Measurements from ENCODE around the gene MAST1. TPM values are rescaled to one million over a fixed set of nuclear protein-coding genes. Genes with fewer than 3 reads are reported as not detected.

The MAST1 gene
- total RNA-seq, 1 donor from 2014 or later, result 0.31 TPM

- ATAC-seq, result no peak
- intact Hi-C loops (cut with DNase I), result no loop called here
- no peak for DNase-seq (ENCODE audit: low spot score)
Observed at GRCh38 chr19:12918253-12918652, 79.9 kb downstream of the MAST1 start.

GRCh38 chr19:12921047-12921446 is 82.7 kb downstream of the MAST1 start:
- ATAC-seq (no peak), DNase-seq (ENCODE audit: low spot score) (no peak)
- intact Hi-C loops (cut with DNase I), result no loop called here

GRCh38 chr19:12922959-12923358 is 84.6 kb downstream of the MAST1 start:
- ATAC-seq (no peak), DNase-seq (ENCODE audit: low spot score) (no peak)
- intact Hi-C loops (cut with DNase I), result no loop called here

Small RNA genes within 50 kb of the gene (microRNA-seq; reads per million reads assigned to microRNA genes)
- not detected for gene MIR5695
- gene MIR6794, result not detected

Other genes starting within 250 kb of the MAST1 start
- gene ZNF490, start 227.7 kb upstream of the MAST1 start, total RNA-seq, result 8.6 TPM
- gene ZNF791, start 227.6 kb upstream of the MAST1 start, total RNA-seq, result 48.2 TPM
- 76.4 TPM for gene MAN2B1, start 171.8 kb upstream of the MAST1 start, total RNA-seq
- 12.3 TPM for gene WDR83, start 171.7 kb upstream of the MAST1 start, total RNA-seq
- gene DHPS, start 156.6 kb upstream of the MAST1 start, total RNA-seq, result 77.1 TPM
- gene GNG14, start 150.5 kb upstream of the MAST1 start, total RNA-seq, result not detected
- gene FBXW9, start 141.9 kb upstream of the MAST1 start, total RNA-seq, result 3.6 TPM
- 70.6 TPM for gene TNPO2, start 114.6 kb upstream of the MAST1 start, total RNA-seq
- 128 TPM for gene TRIR, start 103.8 kb upstream of the MAST1 start, total RNA-seq
- gene GET3, start 101.0 kb upstream of the MAST1 start, total RNA-seq, result 30.1 TPM
- not detected for gene BEST2, start 86.7 kb upstream of the MAST1 start, total RNA-seq
- 45.1 TPM for gene HOOK2, start 63.0 kb upstream of the MAST1 start, total RNA-seq
- gene JUNB, start 47.0 kb upstream of the MAST1 start, total RNA-seq, result 279 TPM
- gene PRDX2, start 36.7 kb upstream of the MAST1 start, total RNA-seq, result 117 TPM
- 2.4 TPM for gene THSD8, start 36.4 kb upstream of the MAST1 start, total RNA-seq
- gene RNASEH2A, start 31.9 kb upstream of the MAST1 start, total RNA-seq, result 5.1 TPM
- not detected for gene RTBDN, start 3.9 kb upstream of the MAST1 start, total RNA-seq
- 26.7 TPM for gene DNASE2, start 42.9 kb downstream of the MAST1 start, total RNA-seq
- gene KLF1, start 48.7 kb downstream of the MAST1 start, total RNA-seq, result 1.1 TPM
- 24.4 TPM for gene GCDH, start 52.6 kb downstream of the MAST1 start, total RNA-seq
- not detected for gene SYCE2, start 80.8 kb downstream of the MAST1 start, total RNA-seq
- 33.7 TPM for gene FARSA, start 95.2 kb downstream of the MAST1 start, total RNA-seq
- 454 TPM for gene CALR, start 100.1 kb downstream of the MAST1 start, total RNA-seq
- gene RAD23A, start 107.3 kb downstream of the MAST1 start, total RNA-seq, result 102 TPM
- 13.7 TPM for gene GADD45GIP1, start 118.7 kb downstream of the MAST1 start, total RNA-seq
- gene DAND5, start 131.1 kb downstream of the MAST1 start, total RNA-seq, result not detected
- 131 TPM for gene NFIX, start 157.0 kb downstream of the MAST1 start, total RNA-seq